ENCODE results near the gene NFATC3.

Gene NFATC3

GRCh38 chr16:68179855-68180254 lies 94.7 kb downstream of the NFATC3 start:
- DNase-seq (ENCODE audit: low read depth in 1 of 2, low spot score in 1 of 2) = no peak

DNA sequence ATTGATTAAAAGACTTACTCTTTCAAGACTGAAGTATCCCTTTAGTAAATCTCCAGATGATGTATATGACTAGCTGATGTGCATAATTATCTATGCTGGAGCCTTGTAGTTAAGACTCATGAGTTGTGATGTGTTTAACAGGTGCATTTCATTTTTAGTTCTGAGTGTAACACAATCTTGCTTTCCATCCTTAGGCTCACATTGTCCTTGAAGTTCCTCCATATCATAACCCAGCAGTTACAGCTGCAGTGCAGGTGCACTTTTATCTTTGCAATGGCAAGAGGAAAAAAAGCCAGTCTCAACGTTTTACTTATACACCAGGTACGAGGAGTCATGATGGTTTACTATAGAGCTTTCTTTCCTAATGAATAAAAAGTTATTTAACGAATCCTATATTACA lies 97.9 kb downstream of the NFATC3 start:
- DNase-seq (ENCODE audit: low read depth in 1 of 2, low spot score in 1 of 2) = no peak

GRCh38 chr16:68186877-68187276 lies 101.7 kb downstream of the NFATC3 start:
- no peak for DNase-seq (ENCODE audit: low read depth in 1 of 2, low spot score in 1 of 2)

- DNase-seq (ENCODE audit: low read depth in 1 of 2, low spot score in 1 of 2) = no peak
Observed at GRCh38 chr16:68187505-68187904, 102.3 kb downstream of the NFATC3 start.

- DNase-seq (ENCODE audit: low read depth in 1 of 2, low spot score in 1 of 2) = no peak
Observed at GRCh38 chr16:68188170-68188569, 103.0 kb downstream of the NFATC3 start.

DNA sequence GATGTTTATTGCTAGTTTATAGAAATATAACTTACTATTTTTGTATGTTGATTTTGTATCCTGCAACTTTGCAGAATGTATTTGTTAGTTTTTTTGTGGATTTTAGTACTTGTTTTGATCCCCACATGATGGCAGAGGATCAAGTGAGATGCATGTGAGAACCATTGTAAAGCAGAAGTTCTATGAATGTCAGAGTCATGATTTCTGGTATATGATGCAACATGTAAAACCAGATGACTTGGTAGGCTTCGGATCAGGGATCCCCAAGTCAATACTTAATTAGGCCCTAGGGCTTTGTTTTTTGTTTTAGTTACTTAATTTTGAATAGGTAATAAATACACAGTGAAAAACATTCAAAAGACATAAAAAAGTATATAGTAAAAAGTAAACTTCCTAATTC lies 104.9 kb downstream of the NFATC3 start:
- no peak for DNase-seq (ENCODE audit: low read depth in 1 of 2, low spot score in 1 of 2)

DNA sequence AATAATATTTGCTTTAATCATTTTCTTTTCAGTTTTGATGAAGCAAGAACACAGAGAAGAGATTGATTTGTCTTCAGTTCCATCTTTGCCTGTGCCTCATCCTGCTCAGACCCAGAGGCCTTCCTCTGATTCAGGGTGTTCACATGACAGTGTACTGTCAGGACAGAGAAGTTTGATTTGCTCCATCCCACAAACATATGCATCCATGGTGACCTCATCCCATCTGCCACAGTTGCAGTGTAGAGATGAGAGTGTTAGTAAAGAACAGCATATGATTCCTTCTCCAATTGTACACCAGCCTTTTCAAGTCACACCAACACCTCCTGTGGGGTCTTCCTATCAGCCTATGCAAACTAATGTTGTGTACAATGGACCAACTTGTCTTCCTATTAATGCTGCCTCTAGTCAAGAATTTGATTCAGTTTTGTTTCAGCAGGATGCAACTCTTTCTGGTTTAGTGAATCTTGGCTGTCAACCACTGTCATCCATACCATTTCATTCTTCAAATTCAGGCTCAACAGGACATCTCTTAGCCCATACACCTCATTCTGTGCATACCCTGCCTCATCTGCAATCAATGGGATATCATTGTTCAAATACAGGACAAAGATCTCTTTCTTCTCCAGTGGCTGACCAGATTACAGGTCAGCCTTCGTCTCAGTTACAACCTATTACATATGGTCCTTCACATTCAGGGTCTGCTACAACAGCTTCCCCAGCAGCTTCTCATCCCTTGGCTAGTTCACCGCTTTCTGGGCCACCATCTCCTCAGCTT lies 105.8 kb downstream of the NFATC3 start:
- no peak for DNase-seq (ENCODE audit: low read depth in 1 of 2, low spot score in 1 of 2)

GRCh38 chr16:68194251-68194650 lies 109.1 kb downstream of the NFATC3 start:
- no peak for DNase-seq (ENCODE audit: low read depth in 1 of 2, low spot score in 1 of 2)

GRCh38 chr16:68197250-68197649 lies 112.1 kb downstream of the NFATC3 start:
- no peak for DNase-seq (ENCODE audit: low read depth in 1 of 2, low spot score in 1 of 2)

DNA sequence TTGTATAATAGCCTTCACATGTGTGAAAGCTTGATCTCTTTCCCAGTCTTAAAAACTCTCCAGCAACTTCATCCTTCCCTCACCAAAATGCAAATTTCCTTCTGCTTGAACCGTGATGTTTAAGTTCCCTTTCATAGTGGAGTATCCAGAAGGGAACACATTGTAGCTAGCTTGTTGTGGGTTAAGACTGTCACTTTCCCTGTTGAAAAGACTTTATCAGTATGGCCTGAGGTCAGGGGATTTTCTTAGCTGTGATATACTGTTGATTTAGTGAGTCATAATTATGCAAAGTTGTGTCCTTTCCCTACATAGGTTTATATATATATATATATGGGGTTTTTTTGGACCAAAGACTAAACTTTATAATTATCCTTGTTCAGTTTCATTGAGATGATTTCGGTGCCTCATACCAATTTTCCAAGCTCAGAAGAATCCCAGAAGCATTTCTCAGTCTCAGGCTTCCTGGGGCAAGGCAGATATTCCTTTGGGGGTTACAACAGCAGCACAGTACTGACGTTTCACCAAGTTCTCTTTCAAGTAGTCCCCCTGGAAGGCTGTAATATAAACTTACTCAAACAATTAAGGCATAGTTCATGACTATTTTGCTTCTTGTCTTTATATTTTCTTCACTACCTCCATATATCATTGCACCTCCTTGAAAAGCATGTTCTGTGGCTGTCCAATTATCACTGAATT lies 115.1 kb downstream of the NFATC3 start:
- DNase-seq (ENCODE audit: low read depth in 1 of 2, low spot score in 1 of 2) = no peak

- DNase-seq (ENCODE audit: low read depth in 1 of 2, low spot score in 1 of 2) = no peak
Observed at GRCh38 chr16:68202091-68202519, 116.9 kb downstream of the NFATC3 start.

- no peak for DNase-seq (ENCODE audit: low read depth in 1 of 2, low spot score in 1 of 2)
Observed at GRCh38 chr16:68206245-68206644, 121.1 kb downstream of the NFATC3 start.

DNA sequence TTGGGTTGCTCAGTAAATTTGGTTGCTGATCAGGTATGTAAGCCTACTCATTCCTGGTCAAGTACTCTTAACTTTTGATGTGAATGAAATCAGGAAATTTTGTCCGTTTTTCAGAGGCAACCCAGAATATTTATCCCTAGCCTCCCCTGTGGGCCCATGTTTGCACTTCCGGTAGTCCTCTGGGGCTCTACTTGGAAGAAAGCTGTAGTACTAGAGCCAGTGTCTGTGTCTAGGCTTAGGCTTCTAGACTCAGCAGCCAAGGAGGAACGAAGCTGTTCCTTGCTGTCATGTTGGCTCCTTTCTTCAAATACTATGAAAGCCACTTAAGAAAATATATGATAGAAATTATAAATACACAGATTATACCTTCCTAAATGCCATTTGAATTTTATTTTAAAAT lies 129.6 kb downstream of the NFATC3 start:
- no peak for DNase-seq (ENCODE audit: low read depth in 1 of 2, low spot score in 1 of 2)

DNA sequence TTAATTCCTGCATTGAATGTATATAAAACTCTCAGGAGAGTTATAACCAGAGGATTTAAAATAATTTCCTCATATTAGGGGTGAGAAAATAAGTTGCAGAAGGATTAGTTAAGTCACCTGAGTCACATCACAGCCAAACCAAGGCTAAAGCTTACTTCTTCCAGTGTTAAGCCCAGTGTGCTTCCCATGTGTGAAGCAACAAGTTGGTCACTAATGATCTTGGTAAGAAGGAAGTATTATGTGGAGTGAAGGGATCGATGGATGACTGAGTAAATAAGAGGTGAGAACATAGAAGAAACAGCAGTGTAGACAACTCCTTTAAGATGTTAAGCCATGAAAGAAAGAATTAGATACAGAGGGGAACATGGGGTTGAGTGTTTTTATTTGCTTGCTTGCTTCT lies 130.1 kb downstream of the NFATC3 start:
- no peak for DNase-seq (ENCODE audit: low read depth in 1 of 2, low spot score in 1 of 2)

GRCh38 chr16:68216240-68216639 lies 131.1 kb downstream of the NFATC3 start:
- no peak for DNase-seq (ENCODE audit: low read depth in 1 of 2, low spot score in 1 of 2)

GRCh38 chr16:68217506-68217905 lies 132.3 kb downstream of the NFATC3 start:
- no peak for DNase-seq (ENCODE audit: low read depth in 1 of 2, low spot score in 1 of 2)

GRCh38 chr16:68219725-68220351 lies 134.7 kb downstream of the NFATC3 start:
- DNase-seq (ENCODE audit: low read depth in 1 of 2, low spot score in 1 of 2) = no peak

GRCh38 chr16:68223072-68223471 lies 137.9 kb downstream of the NFATC3 start:
- no peak for DNase-seq (ENCODE audit: low read depth in 1 of 2, low spot score in 1 of 2)

DNA sequence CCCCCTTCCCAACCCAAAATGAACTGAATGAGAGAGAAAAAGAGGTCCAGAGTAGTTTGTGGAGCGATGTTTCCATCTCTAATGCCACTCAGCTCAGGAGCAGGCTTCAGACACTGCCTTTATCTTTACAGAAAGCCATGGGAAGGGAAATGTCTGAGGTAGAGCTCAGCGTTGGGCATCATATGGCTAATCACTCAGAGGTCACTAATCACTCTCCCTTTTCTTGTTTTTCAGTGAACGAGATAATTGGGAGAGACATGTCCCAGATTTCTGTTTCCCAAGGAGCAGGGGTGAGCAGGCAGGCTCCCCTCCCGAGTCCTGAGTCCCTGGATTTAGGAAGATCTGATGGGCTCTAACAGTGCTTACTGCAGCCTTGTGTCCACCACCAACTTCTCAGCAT lies 140.9 kb downstream of the NFATC3 start:
- DNase-seq (ENCODE audit: low read depth in 1 of 2, low spot score in 1 of 2) = no peak

DNA sequence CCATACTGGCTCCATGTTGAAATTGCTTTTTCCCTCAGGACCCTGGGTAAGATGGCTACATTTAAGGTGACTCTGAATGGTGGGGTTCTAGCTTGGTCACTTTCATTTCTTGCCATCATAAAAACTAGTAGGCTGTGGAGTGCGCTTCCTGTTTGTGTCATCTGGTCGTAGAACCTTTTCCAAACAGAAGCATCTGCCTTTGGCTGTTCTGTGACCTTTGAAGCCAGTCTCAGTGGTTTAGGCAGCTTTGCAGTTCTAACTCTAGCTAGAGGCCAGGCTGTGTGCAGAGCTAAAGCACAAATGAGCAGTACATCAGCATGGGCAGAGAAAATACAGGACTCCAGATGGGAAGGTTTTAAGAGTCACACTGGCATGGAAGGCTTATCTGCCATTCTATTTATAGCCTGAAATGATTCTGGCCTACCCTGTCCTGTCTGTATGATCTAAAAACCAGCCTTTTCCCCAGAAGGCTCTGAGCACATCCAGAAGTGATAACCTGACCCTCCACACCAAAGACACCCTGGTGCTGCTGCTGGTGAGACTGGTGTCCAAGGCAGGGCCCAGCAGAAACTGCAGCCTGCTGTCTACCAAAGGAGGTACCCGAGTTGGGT lies 142.1 kb downstream of the NFATC3 start:
- no peak for DNase-seq (ENCODE audit: low read depth in 1 of 2, low spot score in 1 of 2)

DNA sequence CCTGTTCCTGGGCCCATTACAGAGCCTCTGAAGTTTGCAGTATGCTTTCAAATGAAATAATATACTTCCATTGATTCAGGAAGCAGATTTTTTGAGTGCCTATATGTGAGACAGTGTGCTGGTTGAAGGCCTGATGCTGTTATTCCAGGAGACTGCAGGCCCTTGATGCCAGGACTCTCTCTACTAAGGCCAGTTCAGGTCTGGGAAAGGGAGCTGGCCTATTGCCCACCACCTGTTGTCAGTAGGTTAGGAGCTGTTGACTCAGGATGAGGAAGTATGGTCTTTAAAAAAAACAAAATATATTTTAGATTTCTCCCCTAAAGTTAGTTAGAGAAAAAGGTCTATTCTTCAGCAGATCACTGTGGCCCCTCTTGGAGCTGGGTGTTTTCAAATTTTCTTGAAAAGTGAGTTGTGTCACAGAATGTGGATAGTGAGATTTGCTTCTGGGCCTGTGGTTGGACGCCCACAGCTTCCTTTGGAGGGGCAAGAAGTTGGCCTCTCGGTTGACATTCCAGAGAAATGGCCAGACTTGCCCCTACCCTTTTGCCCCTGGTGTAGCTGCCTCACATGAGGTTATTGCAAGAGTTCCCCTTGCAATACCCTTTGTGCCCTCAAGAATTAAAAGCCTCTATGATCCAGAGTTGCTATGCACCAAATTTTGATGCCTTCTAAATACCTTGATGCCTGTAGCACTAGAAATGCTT lies 142.8 kb downstream of the NFATC3 start:
- DNase-seq (ENCODE audit: low read depth in 1 of 2, low spot score in 1 of 2) = no peak
